GM19240 (cell line): ENCODE results near the gene COQ10A.

Source experiments
- DNase-seq: peaks from one replicate; pipeline ENCODE4 v3.0.0; 2011; ENCODE audit warnings: low spot score; ENCODE audit not compliant: insufficient read length

Gene COQ10A

GRCh38 chr12:56315249-56315621, 48.5 kb downstream of the COQ10A start:
- no peak for DNase-seq

GRCh38 chr12:56315622-56316473, 49.1 kb downstream of the COQ10A start, which contains the start of gene CNPY2:
CNPY2 (minus strand) TSS chr12:56315988; CDS start chr12:56315217, 771 bp downstream.
- DNase-seq = peak; percentile 94

- DNase-seq = no peak
These were observed 50.9 kb downstream of the COQ10A start for GRCh38 chr12:56317675-56318074.
